ENCODE data around the gene CC2D1A.

- TF ChIP-seq, protein P1, sequence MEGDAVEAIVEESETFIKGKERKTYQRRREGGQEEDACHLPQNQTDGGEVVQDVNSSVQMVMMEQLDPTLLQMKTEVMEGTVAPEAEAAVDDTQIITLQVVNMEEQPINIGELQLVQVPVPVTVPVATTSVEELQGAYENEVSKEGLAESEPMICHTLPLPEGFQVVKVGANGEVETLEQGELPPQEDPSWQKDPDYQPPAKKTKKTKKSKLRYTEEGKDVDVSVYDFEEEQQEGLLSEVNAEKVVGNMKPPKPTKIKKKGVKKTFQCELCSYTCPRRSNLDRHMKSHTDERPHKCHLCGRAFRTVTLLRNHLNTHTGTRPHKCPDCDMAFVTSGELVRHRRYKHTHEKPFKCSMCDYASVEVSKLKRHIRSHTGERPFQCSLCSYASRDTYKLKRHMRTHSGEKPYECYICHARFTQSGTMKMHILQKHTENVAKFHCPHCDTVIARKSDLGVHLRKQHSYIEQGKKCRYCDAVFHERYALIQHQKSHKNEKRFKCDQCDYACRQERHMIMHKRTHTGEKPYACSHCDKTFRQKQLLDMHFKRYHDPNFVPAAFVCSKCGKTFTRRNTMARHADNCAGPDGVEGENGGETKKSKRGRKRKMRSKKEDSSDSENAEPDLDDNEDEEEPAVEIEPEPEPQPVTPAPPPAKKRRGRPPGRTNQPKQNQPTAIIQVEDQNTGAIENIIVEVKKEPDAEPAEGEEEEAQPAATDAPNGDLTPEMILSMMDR (conservative IDR thresholded peaks at IDR 0.05; ENCODE audit: low read length), result no peak
- TF ChIP-seq EZH2phosphoT487 (IDR thresholded peaks at IDR 0.05; ENCODE audit: borderline replicate concordance, low read depth, low read length), result no peak
These were observed 74.3 kb downstream of the CC2D1A start for GRCh38 chr19:13980340-13980739.

Measured in OCI-LY7 (cell line).